ENCODE results near the gene REL.
A peak's percentile ranks its signal among the peaks of the same experiment; 100 is the strongest.
"Not testable (repeated sequence)": the region's sequence is repeated elsewhere in the genome, so short reads cannot be mapped to it uniquely, and the experiment has no call there.

The REL gene
- 72.2 to 119 (median 85.7) reads per million in 4 experiments for total RNA-seq

DNA sequence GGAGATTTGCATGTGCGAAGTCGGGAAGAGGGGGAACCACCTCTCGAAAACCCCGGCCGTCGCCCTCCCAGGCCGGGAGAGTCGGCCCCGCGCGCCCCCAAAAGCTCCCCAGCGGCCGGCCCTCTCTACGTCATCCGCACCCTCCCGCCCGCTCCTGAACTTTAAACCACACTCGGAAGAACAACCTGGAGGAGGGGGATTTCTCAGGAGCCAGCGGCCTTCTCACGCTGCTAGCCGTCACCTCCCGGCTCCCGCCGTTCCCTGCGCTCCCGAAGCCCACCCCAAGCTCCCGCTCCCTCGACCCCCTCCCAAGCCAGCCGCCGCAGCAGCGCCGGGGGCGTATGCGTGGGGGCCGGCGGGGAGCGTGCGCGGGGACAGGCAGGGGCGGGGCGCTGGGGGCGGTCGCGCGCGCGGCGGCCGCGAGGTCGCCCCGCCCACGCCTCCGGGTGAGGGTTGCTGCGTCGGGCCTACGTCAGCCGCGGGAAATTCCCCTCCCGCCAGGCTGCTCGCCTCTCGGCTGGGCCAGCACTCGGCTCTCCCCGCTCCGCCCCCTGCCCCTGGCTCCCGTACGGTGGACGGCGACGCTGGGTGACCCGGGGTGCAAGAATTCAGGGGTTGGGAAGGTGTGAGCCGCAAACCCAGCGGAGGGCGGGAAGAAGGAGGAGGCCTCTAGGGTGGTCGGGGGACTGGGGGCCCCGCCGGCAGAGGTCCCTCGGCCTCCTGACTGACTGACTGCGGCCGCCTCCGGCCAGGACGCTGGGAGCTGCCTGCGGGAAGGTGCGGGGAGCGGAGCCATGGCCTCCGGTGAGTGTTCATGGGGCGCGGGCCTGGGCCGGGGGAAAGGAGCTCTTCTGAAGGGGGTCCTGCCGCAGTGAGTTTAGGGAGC is at the start of gene REL:
TSS of gene REL (plus strand) at position 528 of the 886 bp plus-strand sequence. CDS start at position 795, 267 bp downstream.
- peak; percentile 83 for DNase-seq

DNA sequence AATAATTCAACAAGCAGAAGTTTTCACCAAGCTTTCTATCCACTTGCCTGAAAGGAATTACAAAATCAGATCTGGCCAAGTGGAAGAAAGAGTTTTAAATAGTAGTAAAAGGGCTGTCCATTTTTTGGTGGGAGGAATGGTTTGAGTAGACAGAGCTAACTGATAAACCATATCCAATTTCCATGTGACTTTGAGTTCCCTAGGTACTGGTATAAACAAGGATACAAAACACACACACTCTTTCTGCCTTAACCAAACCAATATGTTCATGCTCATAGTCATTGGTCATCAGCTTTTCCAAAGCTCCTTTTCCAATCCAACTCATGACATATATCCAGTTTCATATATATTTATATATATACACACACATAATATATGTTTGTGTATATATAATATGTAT is 49.5 kb upstream of the REL start:
- DNase-seq: no peak

DNA sequence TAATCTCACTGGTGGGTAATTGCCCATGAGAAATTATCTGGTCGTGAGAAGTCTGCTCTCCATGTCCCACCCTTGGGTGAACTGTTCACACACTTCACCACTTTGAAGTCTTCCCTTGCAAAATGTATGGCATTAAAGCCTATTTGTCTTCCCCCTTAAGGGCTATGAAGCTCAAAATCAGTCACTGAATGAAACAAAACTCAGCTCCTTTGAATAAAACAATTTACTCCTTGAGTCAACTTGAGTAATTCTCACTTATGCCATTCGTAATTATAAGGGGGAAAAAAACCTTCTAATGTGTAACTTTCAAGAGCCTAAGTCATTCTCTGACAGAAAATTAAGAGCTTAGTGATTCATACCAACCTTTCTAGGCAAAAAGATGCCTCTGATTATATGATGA is 48.8 kb upstream of the REL start:
- no peak for DNase-seq

DNA sequence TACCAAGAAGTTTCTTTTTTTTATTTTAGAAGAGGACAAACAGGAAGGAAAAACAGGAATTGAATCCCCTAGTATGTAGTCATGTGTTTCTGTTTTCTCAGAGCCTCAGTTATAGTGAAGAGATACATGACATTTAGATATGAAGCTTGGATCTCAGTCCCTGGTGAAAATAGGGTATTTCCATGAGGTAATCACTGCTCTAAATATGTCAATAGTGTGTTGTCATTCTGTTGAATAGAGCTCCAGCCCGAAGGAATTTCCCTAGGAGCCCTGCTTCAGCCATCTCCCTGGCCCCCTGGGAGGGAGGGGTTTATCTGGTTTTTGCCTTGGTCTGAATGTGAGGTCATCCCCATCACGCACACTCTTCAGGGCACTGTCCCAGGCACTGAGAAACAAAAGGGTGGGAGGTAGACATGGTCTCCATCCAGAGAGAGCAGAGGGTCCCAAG is 47.1 kb upstream of the REL start:
- DNase-seq: no peak

DNA sequence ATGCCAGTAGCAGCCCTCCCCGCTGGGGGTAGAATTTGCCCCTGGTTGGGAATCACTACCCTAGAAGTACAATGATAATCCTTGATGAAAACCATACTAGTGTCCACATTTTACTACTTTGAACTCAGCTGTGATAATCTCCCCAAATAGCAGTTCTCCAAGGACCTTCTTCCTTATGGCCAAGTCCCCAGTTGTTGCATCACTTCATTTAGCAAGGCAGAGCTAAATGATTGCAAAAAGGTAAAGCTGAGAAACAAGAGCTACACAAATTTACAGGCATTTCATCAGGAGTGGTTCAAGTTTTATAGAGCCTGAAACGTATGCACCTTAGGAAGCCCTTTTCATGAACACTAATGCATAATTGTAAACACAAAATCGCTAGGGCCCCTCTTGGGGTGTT is 44.9 kb upstream of the REL start:
- no peak for DNase-seq

DNA sequence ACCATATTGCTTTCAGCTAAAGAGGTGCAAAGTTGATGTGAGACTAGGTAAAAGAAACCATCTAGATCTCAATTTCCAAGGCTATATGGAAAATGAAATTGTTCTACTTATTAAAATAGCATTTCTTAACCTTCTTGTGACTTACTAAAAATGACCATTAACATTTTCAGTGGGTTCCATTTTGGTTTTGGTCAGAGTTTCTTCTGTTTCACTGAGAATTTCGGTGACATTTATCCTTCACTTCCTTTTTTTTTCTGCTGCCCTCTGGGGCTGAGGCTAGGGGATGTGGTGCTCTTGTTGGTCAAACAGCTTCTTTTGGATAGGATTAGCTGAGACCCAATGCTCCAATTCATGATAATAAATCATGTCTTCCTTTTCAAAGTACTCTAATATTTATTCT is 44.3 kb upstream of the REL start:
- no peak for DNase-seq

DNA sequence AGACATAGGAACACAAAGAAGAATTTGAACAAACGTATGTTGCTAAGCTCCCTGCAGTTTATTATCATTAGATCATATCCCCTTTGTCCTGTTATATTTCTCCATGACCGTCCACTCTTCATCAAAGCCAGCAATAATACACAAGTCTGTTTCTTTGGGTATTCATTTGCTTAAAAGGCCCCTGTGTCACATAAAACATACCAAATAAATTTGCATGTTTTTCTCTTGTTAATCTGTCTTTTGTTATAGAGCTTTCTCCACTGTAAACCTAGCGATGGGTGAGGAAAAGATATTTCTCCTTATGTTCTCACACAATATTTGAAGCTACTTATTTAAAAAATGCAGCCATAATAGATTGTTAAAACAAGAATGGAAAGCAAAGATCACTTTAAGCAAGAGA is 42.9 kb upstream of the REL start:
- DNase-seq: no peak

DNA sequence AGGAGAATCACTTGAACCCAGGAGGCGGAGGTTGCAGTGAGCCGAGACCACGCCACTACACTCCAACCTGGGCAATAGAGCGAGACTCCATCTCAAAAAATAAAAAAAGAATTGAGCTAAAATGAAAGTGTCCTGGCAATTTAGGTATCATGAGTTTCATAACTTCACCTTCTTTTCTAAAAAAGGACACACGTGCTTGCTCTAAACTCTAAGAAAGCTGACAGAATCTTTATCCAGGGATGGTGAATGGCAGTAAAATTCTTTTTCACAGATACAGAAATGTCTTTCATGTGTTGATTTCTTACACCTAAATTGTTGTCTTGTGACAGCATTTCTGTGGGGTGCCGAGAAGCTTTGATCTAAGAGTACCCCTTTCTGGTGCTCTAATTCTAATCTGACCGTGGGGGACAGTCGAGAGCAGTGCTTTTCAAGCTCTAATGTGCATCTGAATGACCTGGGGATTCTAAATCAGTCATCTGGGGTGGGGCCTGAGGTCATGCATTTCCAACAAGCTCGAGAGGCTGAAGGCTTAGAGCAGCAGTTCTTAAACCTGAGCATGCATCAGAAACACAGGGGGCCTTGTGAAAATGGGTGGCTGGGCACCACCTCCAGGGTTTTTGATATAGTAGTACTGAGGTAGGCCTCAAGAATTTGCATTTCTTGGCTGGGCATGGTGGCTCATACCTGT is 42.1 kb upstream of the REL start:
- no peak for DNase-seq

DNA sequence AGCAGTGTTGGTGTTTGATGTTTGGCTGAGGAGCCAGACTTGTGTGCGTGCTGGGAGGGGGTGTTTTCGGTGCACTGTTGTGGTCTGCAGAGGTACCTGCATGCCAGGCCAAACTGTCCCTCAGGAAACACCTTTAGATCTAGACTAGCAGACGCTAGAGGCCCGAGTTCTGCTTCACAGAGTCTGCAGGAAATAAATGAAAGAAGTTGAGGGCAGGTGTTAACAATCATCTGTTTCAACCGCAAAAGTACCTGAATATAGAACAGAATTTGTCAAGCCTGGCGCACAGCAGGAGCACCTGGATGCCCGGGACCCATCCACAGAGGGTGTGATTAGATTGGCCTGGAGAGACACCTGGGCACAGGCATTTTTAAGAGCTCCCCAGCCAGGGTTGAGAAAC is 40.5 kb upstream of the REL start:
- no peak for DNase-seq

DNA sequence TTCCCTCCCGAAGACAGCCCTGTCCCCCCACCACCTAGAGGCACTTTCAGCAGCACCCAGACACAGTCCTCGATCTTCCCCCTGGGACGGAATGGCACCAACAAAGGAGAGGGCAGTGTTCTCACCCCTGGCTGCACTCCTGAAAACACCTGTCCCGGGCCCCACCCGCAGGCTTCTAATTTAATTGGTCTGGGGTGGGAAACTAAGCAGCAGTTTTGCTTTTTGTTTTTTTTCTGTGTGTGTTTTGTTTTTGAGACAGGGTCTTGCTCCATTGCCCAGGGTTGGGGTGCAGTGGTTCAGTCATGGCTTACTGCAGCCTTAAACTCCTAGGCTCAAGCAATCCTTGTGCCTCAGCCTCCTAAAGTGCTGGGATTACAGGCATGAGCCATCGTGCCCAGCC is 38.4 kb upstream of the REL start:
- no peak for DNase-seq

DNA sequence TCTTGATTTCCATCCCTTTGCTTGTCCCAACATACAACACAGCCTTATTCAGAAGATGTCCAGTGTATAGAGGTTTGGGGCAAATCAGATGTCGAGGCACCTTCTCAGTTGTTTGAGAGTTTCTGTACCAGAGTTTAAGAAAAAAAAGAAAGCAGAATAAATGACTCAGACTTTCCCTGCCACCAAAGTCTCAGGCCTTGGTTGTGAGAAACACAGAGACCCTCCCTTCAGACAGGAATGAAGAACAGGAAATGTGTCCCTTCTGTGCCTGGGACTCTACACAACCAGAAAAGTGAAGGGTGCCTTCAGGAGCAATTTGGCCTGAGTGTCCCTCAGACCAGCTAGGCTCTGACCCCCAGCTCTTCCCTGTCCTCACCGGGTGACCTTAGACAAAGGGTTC is 37.3 kb upstream of the REL start:
- DNase-seq: no peak

DNA sequence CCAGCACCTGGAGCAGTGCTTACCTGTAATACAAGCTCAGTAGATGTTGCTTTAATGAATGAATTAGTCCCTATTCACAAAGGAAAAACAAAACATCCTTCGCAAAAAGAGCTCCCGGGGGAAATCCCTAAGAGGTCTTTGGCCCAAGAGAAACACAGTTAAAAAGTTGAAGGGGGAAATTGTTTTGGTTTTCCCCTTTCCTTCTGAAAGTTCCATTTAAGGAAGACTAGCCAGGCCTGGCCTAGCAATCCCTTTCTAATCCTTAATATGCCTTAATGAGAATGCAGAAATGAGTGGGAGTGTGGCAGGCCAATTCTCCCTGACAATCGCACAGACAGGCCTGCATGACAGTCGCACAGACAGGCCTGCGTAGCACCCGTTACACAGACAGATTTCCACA is 33.5 kb upstream of the REL start:
- DNase-seq: no peak

DNA sequence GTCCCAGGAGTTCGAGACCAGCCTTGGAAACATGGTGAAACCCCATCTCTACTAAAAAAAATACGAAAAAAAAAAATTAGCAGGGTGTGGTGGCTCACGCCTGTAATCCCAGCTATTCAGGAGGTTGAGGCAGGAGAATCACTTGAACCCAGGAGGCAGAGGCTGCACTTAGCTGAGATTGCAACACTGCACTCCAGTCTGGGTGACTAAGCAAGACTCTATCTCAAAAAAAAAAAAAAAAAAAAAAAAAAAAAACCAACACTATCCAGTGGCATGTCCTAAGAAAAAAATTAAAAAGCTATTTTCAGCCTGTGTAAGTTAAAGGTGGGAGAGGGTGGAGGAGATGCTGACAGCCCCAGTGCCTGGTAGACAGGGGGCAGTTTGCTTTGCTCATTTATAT is 32.2 kb upstream of the REL start:
- no peak for DNase-seq

DNA sequence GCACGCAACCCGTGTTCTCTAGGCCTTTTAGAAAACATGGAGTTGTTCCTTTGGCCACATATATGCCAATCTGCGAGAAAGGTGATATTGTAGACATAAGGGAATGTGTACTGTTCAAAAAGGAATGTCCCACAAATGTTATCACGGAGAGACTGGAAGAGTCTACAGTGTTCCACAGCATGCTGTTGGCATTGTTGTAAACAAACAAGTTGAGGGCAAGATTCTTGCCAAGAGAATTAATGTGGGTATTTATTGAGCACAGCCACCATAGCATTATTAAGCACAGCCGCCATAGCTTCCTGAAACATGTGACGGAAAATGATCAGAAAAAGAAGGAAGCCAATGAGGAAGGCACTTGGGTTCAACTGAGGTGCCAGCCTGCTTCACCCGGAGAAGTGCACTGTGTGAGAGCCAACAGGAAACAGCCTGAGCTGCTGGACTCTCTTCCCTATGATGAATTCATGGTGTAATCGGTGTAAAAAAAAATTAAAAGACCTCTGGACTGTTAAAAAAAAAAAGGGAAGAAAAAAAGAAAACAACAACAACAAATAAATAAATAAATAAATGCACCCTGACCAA is 29.0 kb upstream of the REL start:
- no peak for DNase-seq

DNA sequence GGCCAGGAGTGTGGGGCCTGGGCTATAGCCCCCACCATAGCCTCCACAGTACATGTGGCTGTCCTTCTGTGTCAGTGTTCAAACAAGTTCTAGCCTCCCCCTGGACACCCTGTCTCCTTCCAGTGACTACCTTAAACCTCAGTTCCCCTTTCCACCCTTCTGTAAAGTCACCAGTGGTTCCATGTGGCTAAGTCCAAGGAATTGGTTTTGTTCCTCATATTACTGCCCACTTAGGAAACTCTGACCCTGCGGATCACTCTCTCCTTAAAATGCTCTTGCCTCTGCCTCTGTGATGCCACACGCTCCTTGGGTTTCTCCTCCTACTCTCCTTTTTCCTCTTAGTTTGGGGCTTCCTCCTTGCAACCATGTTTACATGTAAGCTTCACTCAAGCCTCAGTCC is 27.8 kb upstream of the REL start:
- no peak for DNase-seq

DNA sequence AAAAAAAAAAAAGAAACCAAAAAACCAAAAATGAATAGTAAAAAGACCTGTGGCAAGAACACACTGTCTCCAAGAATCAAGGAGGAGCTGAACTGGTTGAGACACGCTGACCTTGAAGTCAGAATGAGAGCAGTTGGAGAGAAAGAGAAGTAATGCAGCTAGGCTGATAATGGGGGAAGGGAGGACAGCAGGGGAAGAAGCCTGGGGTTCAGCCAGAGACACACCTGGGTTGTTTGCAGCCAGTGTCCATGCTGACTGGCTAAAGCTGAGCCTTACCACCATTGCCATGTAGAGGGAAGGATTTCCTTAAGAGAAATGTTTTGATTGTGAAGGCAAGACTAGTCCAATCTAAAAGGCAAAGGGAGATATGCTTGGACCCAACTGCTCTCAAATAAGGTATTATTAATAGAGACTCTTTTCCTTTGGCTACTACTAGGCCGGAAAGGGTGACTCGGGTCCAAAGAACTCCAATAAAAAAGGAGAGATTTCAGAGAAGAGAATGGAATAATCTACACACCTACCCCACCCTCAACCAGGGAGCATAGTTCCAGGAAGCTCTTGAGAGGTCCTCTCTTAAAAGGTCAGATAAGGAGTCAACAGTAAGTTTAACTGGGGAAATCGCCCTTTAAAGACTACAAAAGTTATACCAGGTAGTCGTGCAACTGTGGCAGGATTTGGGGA is 25.2 kb upstream of the REL start:
- DNase-seq: no peak

DNA sequence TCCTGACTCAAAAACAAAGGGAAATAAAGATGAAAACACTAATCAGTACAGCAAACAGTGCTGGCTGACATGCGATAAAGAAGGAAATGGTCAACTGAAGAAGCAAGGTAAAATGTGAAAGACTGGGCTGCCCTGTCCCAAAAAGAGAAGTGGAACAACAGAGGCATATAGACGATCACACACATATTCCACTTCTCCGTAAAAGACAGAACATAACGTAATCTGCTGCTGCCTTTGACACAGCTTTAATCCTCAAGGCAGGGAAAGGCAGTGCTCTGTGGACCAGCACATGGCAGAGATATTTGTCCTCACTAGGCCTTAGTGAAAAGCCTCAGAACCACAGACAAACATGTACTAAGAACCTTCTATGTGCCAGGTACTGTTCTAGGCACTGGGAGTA is 24.3 kb upstream of the REL start:
- DNase-seq: no peak

DNA sequence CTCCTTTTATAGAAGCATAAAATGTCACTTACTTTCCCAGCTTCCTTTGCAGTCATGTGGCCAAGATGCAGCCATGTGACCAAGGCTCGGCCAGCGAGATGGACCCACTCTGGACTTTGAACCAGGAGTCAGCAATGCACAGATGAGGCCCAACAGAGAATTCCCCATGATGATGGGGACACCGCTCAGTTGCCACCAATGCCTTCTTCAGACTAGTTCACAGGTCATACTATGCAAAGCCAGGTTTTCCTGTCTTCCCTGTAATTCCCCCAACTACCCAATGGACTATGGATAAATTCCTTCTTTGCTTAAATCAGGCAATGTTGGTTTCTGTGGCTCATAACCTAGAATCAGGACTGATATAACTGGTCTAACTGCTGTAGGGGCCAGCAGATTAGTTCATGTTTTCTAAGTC is 22.5 kb upstream of the REL start:
- no peak for DNase-seq

DNA sequence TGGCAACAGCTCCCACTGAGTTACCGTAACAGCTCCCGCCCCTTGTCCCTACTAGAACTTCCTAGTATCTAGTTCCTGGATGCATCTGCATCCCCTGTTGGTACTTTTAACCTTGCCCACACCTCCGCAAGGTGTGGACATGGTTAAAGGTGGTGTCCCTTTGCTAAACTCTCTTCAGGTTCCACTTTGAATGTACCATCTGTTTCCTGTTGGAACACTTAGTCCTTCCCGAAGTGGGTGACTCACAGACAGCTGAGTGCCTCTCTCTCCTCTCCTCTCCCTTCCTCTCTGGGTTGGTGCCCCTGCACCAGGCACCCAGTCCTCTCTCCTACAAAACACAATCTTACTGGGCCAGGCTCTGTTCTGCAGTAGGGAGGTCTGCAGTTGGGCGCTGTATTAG is 19.6 kb upstream of the REL start:
- no peak for DNase-seq

DNA sequence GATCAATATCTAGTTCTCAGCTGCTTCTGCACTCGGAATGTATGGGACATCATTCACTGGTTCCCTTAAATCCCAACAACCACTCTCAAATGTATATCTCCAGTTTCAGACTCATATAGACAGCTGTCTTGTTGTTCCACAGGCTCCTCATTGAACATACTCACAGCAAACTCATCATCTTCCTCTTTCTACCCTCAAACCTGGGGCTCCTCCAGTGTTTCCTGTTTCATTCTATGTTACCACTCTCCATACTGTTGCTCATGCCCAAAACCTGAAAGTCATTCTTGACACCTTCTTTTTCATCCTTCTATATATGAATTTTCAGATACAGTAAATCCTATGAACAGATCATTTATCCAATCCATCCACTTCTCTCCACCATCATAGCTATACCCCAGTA is 18.7 kb upstream of the REL start:
- DNase-seq: no peak

DNA sequence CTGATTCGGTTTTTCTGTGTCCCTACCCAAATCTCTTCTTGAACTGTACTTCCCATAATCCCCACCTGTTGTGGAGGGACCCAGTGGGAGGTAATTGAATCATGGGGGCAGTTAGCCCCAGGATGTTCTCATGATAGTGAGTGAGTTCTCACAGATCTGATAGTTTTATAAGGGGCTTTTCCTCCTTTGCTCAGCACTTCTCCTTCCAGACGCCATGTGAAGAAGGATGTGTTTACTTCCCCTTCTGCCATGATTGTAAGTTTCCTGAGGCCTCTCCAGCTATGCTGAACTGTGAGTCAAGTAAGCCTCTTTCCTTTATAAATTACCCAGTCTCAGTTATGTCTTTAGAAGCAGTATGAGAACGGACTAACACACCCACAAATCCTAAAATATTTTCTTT is 16.0 kb upstream of the REL start:
- not testable (repeated sequence) for DNase-seq

DNA sequence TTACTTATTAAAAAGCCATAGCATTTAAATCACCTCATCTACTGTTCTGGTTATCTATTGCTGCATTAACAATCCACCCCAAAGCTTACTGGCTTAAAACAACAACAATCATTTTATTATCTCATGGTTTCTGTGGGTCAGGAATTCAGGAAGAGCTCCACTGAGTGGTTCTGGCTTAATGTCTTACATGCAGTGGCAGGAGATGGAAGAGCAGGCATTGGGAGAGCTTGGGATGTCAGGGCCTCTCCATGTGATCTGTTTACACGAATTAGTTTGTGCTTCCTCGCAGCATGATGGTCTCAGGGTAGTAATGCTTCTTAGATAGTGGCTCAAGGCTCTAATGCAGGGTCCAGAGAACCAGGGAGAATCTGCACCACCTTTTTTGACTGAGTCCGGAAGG is 14.4 kb upstream of the REL start:
- DNase-seq: no peak

DNA sequence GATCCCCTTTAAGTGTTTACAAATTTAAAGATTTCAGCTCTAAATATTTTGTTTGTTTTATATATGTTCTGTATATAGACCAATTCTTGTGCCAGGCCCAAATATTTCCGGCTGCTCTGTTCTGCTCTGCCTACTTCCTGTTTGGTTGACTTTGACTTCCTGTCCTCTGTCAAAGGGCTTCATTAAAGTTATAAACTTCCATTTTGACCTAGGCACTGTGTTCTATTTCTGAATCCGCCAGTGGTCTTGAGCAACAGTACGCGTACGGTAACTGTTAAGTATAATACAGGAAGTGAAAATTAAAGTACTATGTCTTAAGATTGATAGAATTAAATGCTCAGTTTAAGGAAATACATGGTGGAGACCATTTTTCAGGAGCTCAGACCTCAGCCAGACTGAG is 13.5 kb upstream of the REL start:
- DNase-seq: no peak
